ENCODE data around the gene HECTD2.

DNA sequence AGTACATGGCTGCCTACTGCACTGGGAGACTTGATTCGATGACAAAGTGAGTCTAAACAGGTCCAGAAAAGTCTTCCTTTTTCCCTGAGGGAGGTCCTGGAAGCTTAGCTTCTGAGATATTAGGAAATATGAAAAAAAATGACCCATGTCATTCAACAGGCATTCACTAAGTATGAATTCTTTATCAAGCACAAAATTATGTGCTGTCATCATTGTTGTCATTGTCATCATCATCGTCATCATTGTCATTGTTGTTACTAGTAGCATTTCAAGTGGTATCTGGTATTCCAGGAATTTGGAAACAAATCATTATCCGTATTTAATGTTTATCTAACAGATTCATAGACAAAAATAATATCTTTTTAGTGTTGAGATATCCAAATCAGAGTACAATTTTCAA is 49.7 kb upstream of the HECTD2 start:
- no peak for TF ChIP-seq CREB1 (CRISPR knock-in tag; IDR thresholded peaks at IDR 0.05)
- TF ChIP-seq, protein P1, sequence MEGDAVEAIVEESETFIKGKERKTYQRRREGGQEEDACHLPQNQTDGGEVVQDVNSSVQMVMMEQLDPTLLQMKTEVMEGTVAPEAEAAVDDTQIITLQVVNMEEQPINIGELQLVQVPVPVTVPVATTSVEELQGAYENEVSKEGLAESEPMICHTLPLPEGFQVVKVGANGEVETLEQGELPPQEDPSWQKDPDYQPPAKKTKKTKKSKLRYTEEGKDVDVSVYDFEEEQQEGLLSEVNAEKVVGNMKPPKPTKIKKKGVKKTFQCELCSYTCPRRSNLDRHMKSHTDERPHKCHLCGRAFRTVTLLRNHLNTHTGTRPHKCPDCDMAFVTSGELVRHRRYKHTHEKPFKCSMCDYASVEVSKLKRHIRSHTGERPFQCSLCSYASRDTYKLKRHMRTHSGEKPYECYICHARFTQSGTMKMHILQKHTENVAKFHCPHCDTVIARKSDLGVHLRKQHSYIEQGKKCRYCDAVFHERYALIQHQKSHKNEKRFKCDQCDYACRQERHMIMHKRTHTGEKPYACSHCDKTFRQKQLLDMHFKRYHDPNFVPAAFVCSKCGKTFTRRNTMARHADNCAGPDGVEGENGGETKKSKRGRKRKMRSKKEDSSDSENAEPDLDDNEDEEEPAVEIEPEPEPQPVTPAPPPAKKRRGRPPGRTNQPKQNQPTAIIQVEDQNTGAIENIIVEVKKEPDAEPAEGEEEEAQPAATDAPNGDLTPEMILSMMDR (IDR thresholded peaks at IDR 0.05): no peak
- TF ChIP-seq, protein P2, sequence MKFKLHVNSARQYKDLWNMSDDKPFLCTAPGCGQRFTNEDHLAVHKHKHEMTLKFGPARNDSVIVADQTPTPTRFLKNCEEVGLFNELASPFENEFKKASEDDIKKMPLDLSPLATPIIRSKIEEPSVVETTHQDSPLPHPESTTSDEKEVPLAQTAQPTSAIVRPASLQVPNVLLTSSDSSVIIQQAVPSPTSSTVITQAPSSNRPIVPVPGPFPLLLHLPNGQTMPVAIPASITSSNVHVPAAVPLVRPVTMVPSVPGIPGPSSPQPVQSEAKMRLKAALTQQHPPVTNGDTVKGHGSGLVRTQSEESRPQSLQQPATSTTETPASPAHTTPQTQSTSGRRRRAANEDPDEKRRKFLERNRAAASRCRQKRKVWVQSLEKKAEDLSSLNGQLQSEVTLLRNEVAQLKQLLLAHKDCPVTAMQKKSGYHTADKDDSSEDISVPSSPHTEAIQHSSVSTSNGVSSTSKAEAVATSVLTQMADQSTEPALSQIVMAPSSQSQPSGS (CRISPR knock-in tag; IDR thresholded peaks at IDR 0.05; ENCODE audit: borderline replicate concordance, low read depth): no peak
- no peak for TF ChIP-seq NR1H2 (CRISPR knock-in tag; IDR thresholded peaks at IDR 0.05)
- TF ChIP-seq HMGA2 (CRISPR knock-in tag; IDR thresholded peaks at IDR 0.05): no peak
- TF ChIP-seq NFYB (CRISPR knock-in tag; conservative IDR thresholded peaks at IDR 0.05; ENCODE audit: low read depth): no peak
- no peak for TF ChIP-seq CREM (CRISPR knock-in tag; IDR thresholded peaks at IDR 0.05)
- TF ChIP-seq, protein P3, sequence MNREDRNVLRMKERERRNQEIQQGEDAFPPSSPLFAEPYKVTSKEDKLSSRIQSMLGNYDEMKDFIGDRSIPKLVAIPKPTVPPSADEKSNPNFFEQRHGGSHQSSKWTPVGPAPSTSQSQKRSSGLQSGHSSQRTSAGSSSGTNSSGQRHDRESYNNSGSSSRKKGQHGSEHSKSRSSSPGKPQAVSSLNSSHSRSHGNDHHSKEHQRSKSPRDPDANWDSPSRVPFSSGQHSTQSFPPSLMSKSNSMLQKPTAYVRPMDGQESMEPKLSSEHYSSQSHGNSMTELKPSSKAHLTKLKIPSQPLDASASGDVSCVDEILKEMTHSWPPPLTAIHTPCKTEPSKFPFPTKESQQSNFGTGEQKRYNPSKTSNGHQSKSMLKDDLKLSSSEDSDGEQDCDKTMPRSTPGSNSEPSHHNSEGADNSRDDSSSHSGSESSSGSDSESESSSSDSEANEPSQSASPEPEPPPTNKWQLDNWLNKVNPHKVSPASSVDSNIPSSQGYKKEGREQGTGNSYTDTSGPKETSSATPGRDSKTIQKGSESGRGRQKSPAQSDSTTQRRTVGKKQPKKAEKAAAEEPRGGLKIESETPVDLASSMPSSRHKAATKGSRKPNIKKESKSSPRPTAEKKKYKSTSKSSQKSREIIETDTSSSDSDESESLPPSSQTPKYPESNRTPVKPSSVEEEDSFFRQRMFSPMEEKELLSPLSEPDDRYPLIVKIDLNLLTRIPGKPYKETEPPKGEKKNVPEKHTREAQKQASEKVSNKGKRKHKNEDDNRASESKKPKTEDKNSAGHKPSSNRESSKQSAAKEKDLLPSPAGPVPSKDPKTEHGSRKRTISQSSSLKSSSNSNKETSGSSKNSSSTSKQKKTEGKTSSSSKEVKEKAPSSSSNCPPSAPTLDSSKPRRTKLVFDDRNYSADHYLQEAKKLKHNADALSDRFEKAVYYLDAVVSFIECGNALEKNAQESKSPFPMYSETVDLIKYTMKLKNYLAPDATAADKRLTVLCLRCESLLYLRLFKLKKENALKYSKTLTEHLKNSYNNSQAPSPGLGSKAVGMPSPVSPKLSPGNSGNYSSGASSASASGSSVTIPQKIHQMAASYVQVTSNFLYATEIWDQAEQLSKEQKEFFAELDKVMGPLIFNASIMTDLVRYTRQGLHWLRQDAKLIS (CRISPR knock-in tag; IDR thresholded peaks at IDR 0.05; ENCODE audit: borderline replicate concordance): no peak
